GM04503 (cell line): ENCODE data around the gene PUS3.
"Not testable (repeated sequence)": the region's sequence is repeated elsewhere in the genome, so short reads cannot be mapped to it uniquely, and the experiment has no call there.

Source experiments
- DNase-seq: peaks from one replicate; pipeline ENCODE4 v3.0.0-alpha.2; 2012; ENCODE audit warnings: low read depth

Gene PUS3

DNA sequence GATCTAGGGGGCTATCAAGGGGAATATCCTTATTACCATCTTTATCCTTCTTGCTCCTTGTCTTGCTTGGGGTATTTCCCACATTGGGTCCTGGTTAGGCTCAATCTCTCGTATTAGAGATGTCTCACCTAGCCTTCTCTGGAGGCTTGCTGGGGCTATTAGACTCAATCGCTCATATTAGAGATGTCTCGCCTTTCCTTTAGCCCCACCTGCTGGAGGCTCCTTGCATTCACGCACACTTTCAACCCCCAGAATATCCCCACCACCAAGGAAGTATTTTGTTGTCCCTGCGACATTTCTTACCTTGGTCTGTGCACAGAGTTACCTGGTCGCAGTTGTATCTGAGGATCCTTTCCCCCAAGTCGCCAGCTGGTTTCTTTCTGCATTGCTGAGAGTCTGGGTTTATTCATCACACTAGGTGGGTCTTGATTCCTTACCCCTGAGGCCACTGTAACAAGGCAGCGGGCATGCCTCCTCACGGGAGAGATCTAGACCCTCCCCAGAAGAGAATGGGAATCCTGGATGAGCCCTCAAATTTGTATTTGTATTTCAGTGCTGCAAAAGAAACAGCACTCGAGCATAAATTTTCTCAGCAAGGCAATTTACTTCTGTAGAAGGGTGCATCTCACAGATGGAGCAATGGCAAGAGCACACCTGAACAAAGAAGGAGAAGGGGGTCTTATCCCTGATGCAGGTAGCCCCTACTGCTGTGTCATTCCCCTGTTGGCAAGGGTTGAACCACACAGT is 31.4 kb downstream of the PUS3 start:
- DNase-seq = no peak

DNA sequence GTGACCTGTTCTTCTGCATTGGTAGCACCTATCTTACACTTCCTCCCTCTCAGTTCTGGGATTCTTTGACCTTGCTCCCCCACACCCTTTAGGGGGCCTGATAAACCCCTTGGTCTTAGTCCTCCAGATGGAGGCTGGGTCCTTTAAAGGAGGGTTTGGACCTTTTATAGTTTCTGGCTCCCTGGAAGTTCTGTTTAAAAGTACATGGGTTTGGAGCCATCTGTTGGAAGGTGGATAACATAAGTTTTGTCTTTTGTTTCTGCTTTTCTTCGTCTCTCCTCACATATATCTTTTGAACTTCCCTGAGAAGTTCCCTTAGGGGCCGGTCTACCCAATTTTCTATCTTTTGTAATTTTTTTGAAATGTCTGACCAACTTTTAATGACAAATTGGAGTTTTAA is 33.5 kb downstream of the PUS3 start:
- no peak for DNase-seq

DNA sequence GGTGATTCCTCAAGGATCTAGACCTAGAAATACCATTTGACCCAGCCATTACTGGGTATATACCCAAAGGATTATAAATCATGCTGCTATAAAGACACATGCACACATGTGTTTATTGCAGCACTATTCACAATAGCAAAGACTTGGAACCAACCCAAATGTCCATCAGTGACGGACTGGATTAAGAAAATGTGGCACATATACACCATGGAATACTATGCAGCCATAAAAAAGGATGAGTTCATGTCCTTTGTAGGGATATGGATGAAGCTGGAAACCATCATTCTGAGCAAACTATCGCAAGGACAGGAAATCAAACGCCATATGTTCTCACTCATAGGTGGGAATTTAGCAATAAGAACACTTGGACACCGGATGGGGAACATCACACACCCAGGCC is 37.7 kb downstream of the PUS3 start:
- DNase-seq = not testable (repeated sequence)

DNA sequence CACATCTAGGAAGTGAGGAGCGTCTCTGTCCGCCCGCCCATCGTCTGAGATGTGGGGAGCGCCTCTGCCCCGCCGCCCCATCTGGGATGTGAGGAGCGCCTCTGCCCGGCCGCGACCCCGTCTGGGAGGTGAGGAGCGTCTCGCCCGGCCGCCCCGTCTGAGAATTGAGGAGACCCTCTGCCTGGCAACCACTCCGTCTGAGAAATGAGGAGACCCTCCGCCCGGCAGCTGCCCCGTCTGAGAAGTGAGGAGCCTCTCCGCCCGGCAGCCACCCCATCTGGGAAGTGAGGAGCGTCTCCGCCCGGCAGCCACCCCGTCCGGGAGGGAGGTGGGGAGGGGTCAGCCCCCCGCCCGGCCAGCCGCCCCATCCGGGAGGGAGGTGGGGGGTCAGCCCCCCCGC is 40.2 kb downstream of the PUS3 start:
- DNase-seq = not testable (repeated sequence)

DNA sequence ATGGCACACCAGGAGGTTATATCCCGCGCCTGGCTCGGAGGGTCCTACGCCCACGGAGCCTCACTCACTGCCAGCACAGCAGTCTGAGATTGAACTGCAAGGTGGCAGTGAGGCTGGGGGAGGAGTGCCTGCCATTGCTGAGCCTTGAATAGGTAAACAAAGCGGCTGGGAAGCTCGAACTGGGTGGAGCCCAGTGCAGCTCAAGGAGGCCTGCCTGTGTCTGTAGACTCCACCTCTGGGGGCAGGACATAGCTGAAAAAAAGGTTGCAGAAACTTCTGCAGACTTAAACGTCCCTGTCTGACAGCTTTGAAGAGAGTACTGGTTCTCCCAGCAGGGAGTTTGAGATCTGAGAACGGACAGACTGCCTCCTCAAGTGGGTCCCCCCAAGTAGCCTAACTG is 45.3 kb downstream of the PUS3 start:
- DNase-seq = not testable (repeated sequence)

DNA sequence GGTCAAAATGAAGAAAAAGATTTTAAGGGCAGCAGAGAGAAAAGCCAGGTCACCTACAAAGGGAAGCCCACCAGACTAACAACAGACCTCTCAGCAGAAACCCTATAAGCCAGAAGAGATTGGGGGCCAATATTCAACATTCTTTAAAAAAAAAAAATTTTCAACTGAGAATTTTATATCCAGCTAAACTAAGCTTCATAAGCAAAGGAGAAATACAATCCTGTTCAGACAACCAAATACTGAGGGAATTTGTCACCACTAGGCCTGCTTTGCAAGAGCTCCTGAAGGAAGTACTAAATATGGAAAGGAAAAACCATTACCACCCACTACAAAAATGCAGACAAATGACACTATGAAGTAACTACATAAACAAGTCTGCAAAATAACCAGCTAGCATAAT is 56.8 kb downstream of the PUS3 start:
- no peak for DNase-seq
